ENCODE results near the gene CERS6. TPM values are rescaled to one million over a fixed set of nuclear protein-coding genes. Genes with fewer than 3 reads are reported as not detected.

The CERS6 gene
- total RNA-seq, 4 donors from 2014 or later = 42.3 to 62.1 (median 50.6) TPM

- DNase-seq = no peak
- Histone ChIP-seq H3K27ac (no peak overlapping the region), H3K27me3 (no peaks in the 10 kb centered on the region), H3K9me3 (peaks cover 12 to 14% of the 10 kb centered on the region in 2 donors), H3K4me3 (no peak overlapping the region), H3K36me3 (no peaks in the 10 kb centered on the region), H3K4me1 (peaks cover 0 to 18% (median 6%) of the 10 kb centered on the region in 4 donors)
- 88 to 92% methylated on average over 1 to 4 of the region's 4 CpGs for WGBS, 2 donors (ENCODE audit: low coverage in 1 of 2)
- in situ Hi-C loops (cut with MboI; ENCODE audit: low pct_ligation_motif_present in 1 of 4, low pct_unique_long_range_greater_than_20kb in 1 of 4, low sequenced_read_pairs in 3 of 4) = no loop called here
- no peak for TF ChIP-seq POLR2AphosphoS5 (IDR thresholded peaks at IDR 0.05)
- no peak for TF ChIP-seq POLR2A (IDR thresholded peaks at IDR 0.05)
- TF ChIP-seq EP300 (IDR thresholded peaks at IDR 0.05; ENCODE audit: low read depth) = no peak
- no peak for TF ChIP-seq CTCF (IDR thresholded peaks at IDR 0.05)
- intact Hi-C loops (cut with DNase I; ENCODE audit: low total_unique reads) = no loop called here
These were observed 147.4 kb downstream of the CERS6 start for GRCh38 chr2:168603439-168603961.

DNA sequence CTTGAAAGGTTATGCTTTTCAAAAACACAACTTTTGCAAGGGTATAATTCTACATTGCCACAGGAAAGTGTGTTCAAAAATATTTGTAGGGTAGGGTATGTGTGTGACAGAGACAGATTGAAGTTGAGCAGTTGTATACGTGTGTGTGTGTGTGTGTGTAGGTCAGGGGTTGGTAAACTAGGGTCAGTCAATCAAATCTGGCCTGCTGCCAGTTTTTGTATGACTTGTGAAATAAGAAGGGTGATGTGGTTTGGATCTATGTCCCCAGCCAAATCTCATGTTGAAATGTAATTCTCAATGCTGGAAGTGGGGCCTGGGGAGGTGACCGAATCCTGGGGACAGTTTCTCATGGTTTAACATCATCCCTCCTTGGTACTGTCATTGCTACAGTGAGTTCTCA lies 148.2 kb downstream of the CERS6 start:
- no peak for DNase-seq
- H3K4me3 ChIP-seq = no peak overlapping the region
- in situ Hi-C loops (cut with MboI; ENCODE audit: low pct_ligation_motif_present in 1 of 4, low pct_unique_long_range_greater_than_20kb in 1 of 4, low sequenced_read_pairs in 3 of 4) (no loop called here), intact Hi-C loops (cut with DNase I; ENCODE audit: low total_unique reads) (no loop called here)
- no peaks in the 10 kb centered on the region for H3K36me3 ChIP-seq
- WGBS, 2 donors (ENCODE audit: low coverage in 1 of 2) = 85% methylated on average over 2 of the region's 2 CpGs; no CpG with 5 or more reads in 1 of the 2 donors
- TF ChIP-seq EP300 (IDR thresholded peaks at IDR 0.05; ENCODE audit: low read depth) (no peak), CTCF (IDR thresholded peaks at IDR 0.05) (no peak), POLR2A (IDR thresholded peaks at IDR 0.05) (no peak), POLR2AphosphoS5 (IDR thresholded peaks at IDR 0.05) (no peak)
- H3K27me3 ChIP-seq = no peaks in the 10 kb centered on the region
- H3K27ac ChIP-seq = no peak overlapping the region
- H3K9me3 ChIP-seq = peaks cover 12 to 14% of the 10 kb centered on the region in 2 donors
- peaks cover 0 to 18% (median 6%) of the 10 kb centered on the region in 4 donors for H3K4me1 ChIP-seq

GRCh38 chr2:168607992-168608391 lies 151.9 kb downstream of the CERS6 start:
- Histone ChIP-seq H3K9me3 (peaks cover 12 to 14% of the 10 kb centered on the region in 2 donors), H3K27me3 (no peaks in the 10 kb centered on the region), H3K36me3 (no peaks in the 10 kb centered on the region), H3K4me3 (no peak overlapping the region), H3K27ac (no peak overlapping the region), H3K4me1 (peaks cover 0 to 23% (median 7%) of the 10 kb centered on the region in 4 donors)
- in situ Hi-C loops (cut with MboI; ENCODE audit: low pct_ligation_motif_present in 1 of 4, low pct_unique_long_range_greater_than_20kb in 1 of 4, low sequenced_read_pairs in 3 of 4) = no loop called here
- 99 to 100% methylated on average over 1 to 2 of the region's 2 CpGs for WGBS, 2 donors (ENCODE audit: low coverage in 1 of 2)
- no peak for TF ChIP-seq POLR2A (IDR thresholded peaks at IDR 0.05)
- no peak for TF ChIP-seq CTCF (IDR thresholded peaks at IDR 0.05)
- no peak for TF ChIP-seq EP300 (IDR thresholded peaks at IDR 0.05; ENCODE audit: low read depth)
- no peak for TF ChIP-seq POLR2AphosphoS5 (IDR thresholded peaks at IDR 0.05)
- intact Hi-C loops (cut with DNase I; ENCODE audit: low total_unique reads) = no loop called here
- DNase-seq = no peak

- in situ Hi-C loops (cut with MboI; ENCODE audit: low pct_ligation_motif_present in 1 of 4, low pct_unique_long_range_greater_than_20kb in 1 of 4, low sequenced_read_pairs in 3 of 4) = no loop called here
These were observed 152.7 kb downstream of the CERS6 start for GRCh38 chr2:168608796-168609195.

More at GRCh38 chr2:168608796-168609195, 152.7 kb downstream of the CERS6 start:
- no peak for DNase-seq
- Histone ChIP-seq H3K27ac (no peak overlapping the region), H3K4me3 (no peak overlapping the region), H3K27me3 (no peaks in the 10 kb centered on the region), H3K9me3 (peaks cover 12 to 14% of the 10 kb centered on the region in 2 donors), H3K4me1 (peaks cover 0 to 23% (median 7%) of the 10 kb centered on the region in 4 donors), H3K36me3 (no peaks in the 10 kb centered on the region)
- intact Hi-C loops (cut with DNase I; ENCODE audit: low total_unique reads) = no loop called here
- no peak for TF ChIP-seq POLR2A (IDR thresholded peaks at IDR 0.05)
- no peak for TF ChIP-seq POLR2AphosphoS5 (IDR thresholded peaks at IDR 0.05)
- TF ChIP-seq CTCF (IDR thresholded peaks at IDR 0.05) = no peak
- no peak for TF ChIP-seq EP300 (IDR thresholded peaks at IDR 0.05; ENCODE audit: low read depth)

Measured in transverse colon (tissue), 4 donors.